Left lung (tissue), 10 donors: Measurements from ENCODE around the gene CHERP. TPM values are rescaled to one million over a fixed set of nuclear protein-coding genes. Genes with fewer than 3 reads are reported as not detected.

Experiments
- ATAC-seq: fragments of 200-7000 bp; cut with Tn5 transposase; one replicate; pipeline ENCODE4 v1.9.1; 2020; ENCODE audit warnings: moderate library complexity
- DNase-seq, 4 donors: peaks; one replicate each; pipeline ENCODE4 v3.0.0-alpha.2; 2013 to 2020
- H3K27ac ChIP-seq, 2 donors: fragments of 200-600 bp; sonication (generic) in 1 of 2; one replicate each; pipeline versions ENCODE4 v1.5.0 to v1.8.0; 2020 to 2021
- H3K27me3 ChIP-seq, 2 donors: fragments of 200-600 bp; sonication (generic) in 1 of 2; one replicate each; pipeline versions ENCODE4 v1.5.0 to v1.8.0; 2020 to 2021
- H3K36me3 ChIP-seq, 2 donors: fragments of 200-600 bp; sonication (generic) in 1 of 2; one replicate each; pipeline versions ENCODE4 v1.5.0 to v1.8.0; 2020 to 2021
- H3K4me1 ChIP-seq, 2 donors: fragments of 200-600 bp; one replicate each; pipeline ENCODE4 v1.8.0; 2021
- H3K4me3 ChIP-seq, 2 donors: fragments of 200-600 bp; sonication (generic) in 1 of 2; one replicate each; pipeline versions ENCODE4 v1.5.0 to v1.8.0; 2020 to 2021; ENCODE audit warnings: mild to moderate bottlenecking in 1 of 2
- H3K9me3 ChIP-seq, 2 donors: fragments of 200-600 bp; sonication (generic) in 1 of 2; one replicate each; pipeline versions ENCODE4 v1.5.0 to v1.8.0; 2020 to 2021
- intact Hi-C, 2 donors: fragments of 100-400 bp; cut with DNase I; formaldehyde crosslinking; loops; one replicate each; pipeline versions ENCODE4 v1.11.2 to v1.14.2; 2022
- polyA plus RNA-seq, 6 donors: library from polyadenylated mRNA; unstranded; fragments of 120-200 nt; gene quantifications; one replicate each; pipeline ENCODE4 v1.2.1, GENCODE V29; 2013; ENCODE audit not compliant: insufficient read length in 6 of 6
- total RNA-seq, 2 donors: library from RNA; stranded (reverse); fragmentation: NEBNext Ultra II Directional; extraction: Animal tissue kit (Norgen Biotek cat#: 25700); gene quantifications; one replicate each; pipeline ENCODE4 v1.2.1, GENCODE V29; 2021
- TF ChIP-seq, protein P1 (sequence below), 2 donors: fragments of 200-600 bp; sonication (generic) in 1 of 2; IDR thresholded peaks; one replicate each; pipeline versions ENCODE4 v1.5.0 to v1.8.0; 2021; ENCODE audit warnings: antibody characterized with exemption in 2 of 2
- donor health status: DM: no; HTN: yes; CAD: no.
- donor health status: DM: no; HTN: no; CAD: no.

The CHERP gene
- total and polyA plus RNA-seq, 8 donors = 28.1 to 52.3 (median 40.3) TPM

- TF ChIP-seq, protein P1, sequence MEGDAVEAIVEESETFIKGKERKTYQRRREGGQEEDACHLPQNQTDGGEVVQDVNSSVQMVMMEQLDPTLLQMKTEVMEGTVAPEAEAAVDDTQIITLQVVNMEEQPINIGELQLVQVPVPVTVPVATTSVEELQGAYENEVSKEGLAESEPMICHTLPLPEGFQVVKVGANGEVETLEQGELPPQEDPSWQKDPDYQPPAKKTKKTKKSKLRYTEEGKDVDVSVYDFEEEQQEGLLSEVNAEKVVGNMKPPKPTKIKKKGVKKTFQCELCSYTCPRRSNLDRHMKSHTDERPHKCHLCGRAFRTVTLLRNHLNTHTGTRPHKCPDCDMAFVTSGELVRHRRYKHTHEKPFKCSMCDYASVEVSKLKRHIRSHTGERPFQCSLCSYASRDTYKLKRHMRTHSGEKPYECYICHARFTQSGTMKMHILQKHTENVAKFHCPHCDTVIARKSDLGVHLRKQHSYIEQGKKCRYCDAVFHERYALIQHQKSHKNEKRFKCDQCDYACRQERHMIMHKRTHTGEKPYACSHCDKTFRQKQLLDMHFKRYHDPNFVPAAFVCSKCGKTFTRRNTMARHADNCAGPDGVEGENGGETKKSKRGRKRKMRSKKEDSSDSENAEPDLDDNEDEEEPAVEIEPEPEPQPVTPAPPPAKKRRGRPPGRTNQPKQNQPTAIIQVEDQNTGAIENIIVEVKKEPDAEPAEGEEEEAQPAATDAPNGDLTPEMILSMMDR (IDR thresholded peaks at IDR 0.05) = no peak
- Histone ChIP-seq H3K27ac (peak overlapping the region; percentile 74 to 76), H3K9me3 (no peaks in the 10 kb centered on the region), H3K4me1 (peaks cover 38 to 92% of the 10 kb centered on the region in 2 donors), H3K4me3 (peak overlapping the region in 1 of 2 donors; percentile 33), H3K36me3 (no peaks in the 10 kb centered on the region), H3K27me3 (no peaks in the 10 kb centered on the region)
- intact Hi-C loops = no loop called here
- ATAC-seq (no peak), DNase-seq (peak in 1 of 4 donors; percentile 39)
Measured at GRCh38 chr19:16585808-16586476, 43.7 kb upstream of the CHERP start.

DNA sequence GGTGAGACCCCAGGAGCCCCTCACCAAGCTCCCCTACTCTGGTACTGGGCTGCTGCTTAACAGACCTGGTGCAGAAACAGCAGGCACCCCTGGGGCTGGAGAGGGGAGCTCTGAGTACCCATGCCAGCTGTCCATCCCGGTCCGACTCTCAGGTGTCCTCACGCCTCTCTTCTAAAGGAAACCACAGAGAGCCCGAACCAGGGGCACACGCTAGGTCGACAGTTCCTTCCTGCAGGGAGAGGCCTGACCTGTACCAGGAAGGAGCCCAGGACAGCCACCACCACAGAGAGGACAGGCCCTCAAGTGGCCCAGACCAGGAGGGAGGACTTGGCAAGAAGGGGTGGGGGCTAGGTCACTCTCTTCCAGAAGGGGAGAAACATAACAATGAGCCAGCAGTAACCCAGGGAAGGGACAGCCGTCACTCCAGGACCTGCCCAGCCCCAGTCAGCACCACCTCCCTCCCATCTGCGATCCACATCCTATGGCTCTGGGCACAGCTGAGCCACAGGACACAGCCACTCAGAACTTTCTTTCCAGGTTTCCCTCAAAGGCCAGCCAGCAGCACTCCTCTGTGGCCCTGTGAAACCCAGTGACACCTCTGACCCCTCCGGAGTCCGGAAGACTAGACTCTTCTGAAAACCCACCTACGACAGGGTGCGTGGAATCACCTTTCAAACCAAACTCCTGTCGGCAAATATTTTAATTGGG is 43.0 kb upstream of the CHERP start:
- no peaks in the 10 kb centered on the region for H3K36me3 ChIP-seq
- intact Hi-C loops = no loop called here
- H3K4me3 ChIP-seq = peak overlapping the region in 1 of 2 donors; percentile 33
- H3K27me3 ChIP-seq = no peaks in the 10 kb centered on the region
- TF ChIP-seq, protein P1 (IDR thresholded peaks at IDR 0.05) = no peak
- no peaks in the 10 kb centered on the region for H3K9me3 ChIP-seq
- peaks cover 38 to 96% of the 10 kb centered on the region in 2 donors for H3K4me1 ChIP-seq
- ATAC-seq (no peak), DNase-seq (peak in 1 of 4 donors; percentile 49)
- peak overlapping the region; percentile 74 to 76 for H3K27ac ChIP-seq

GRCh38 chr19:16584248-16585093 is 42.2 kb upstream of the CHERP start:
- ATAC-seq (peak; percentile 85), DNase-seq (peak in 3 of 4 donors; percentile 71 to 93 (median 88))
- H3K27ac ChIP-seq = peak overlapping the region; percentile 74 to 76
- peak overlapping the region; percentile 15 to 33 for H3K4me3 ChIP-seq
- H3K27me3 ChIP-seq = no peaks in the 10 kb centered on the region
- intact Hi-C loops = no loop called here
- TF ChIP-seq, protein P1 (IDR thresholded peaks at IDR 0.05) = no peak
- no peaks in the 10 kb centered on the region for H3K36me3 ChIP-seq
- H3K4me1 ChIP-seq = peaks cover 38 to 89% of the 10 kb centered on the region in 2 donors
- H3K9me3 ChIP-seq = no peaks in the 10 kb centered on the region

DNA sequence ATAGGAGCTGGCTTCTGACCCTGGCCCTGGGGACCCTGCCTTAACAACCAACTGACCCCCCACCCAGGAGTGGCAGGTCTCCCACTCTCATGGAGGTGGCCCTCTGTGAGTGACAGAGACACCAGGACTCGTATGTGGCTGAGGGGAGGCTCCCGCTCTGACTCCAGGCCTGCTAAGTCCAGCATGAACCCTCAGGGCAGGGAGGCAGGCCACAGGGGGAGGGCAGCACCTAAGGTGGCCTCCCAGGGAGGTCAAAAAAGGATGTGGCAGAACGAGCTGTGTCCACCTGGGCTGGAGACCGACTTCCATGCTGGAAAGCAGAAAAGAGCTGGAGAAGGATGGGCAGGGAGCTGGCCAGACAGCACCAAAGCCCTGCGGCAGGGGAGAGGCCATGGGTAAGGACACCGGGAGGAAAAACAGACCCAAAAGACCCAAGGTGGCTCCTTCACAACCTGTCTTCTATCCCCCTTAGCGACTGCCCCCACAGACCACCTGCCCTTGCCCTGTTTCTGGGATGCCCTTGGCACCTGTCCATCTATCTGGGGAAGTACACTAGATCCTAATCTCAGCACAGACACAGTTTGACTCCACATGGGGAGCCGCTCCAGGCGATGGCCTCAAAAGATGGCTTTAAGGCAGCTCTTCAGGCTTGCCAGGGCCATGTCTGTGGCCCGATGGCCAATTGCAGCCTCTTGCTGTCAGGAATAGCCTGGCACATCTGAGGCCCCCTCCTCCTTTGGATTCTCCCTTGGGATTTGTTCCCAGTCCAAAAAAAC is 40.4 kb upstream of the CHERP start:
- ATAC-seq (no peak), DNase-seq (peak in 1 of 4 donors; percentile 34)
- no peak overlapping the region for H3K4me3 ChIP-seq
- intact Hi-C loops = no loop called here
- H3K36me3 ChIP-seq = peaks cover 0 to 12% of the 10 kb centered on the region in 2 donors
- no peaks in the 10 kb centered on the region for H3K9me3 ChIP-seq
- TF ChIP-seq, protein P1 (IDR thresholded peaks at IDR 0.05) = no peak
- no peak overlapping the region for H3K27ac ChIP-seq
- H3K27me3 ChIP-seq = no peaks in the 10 kb centered on the region
- peaks cover 24 to 74% of the 10 kb centered on the region in 2 donors for H3K4me1 ChIP-seq
